SK-N-SH (cell line): ENCODE results near the gene ESYT3. TPM values are rescaled to one million over a fixed set of nuclear protein-coding genes. Genes with fewer than 3 reads are reported as not detected.

Experiments
- CTCF ChIA-PET: fragments of 300-600, 350-600 bp; formaldehyde crosslinking; extraction: SDS; loops from one replicate; lab custom pipeline; 2021; lab: Yijun Ruan, JAX
- POLR2A ChIA-PET: fragments of 350-600 bp; sonication (Branson Sonifier 250); formaldehyde crosslinking; extraction: SDS; loops from one replicate; lab custom pipeline; 2020; ENCODE audit warnings: antibody characterized with exemption, inconsistent platforms; lab: Yijun Ruan, JAX
- DNase-seq: peaks from one replicate; pipeline ENCODE4 v3.0.0; 2012
- H2AFZ ChIP-seq: fragments of 200-600 bp; sonication (generic); 2 replicates; pipeline ENCODE4 v1.8.1; 2016; ENCODE audit warnings: antibody characterized with exemption, mild to moderate bottlenecking, low read depth
- H3F3A ChIP-seq: fragments of 200-600 bp; sonication (generic); replicated peaks from 2 replicates; pipeline ENCODE3; 2016; ENCODE audit warnings: antibody characterized with exemption, mild to moderate bottlenecking; ENCODE audit not compliant: insufficient read depth
- H3K27ac ChIP-seq, 2 experiments: fragments of 200-500 bp in 1 of 2; fragments of 200-600 bp in 1 of 2; sonication (Bioruptor generic) in 1 of 2; sonication (generic), shearing (Covaris generic) in 1 of 2; 2 replicates each; pipeline versions ENCODE4 v1.5.1 to v1.6.1; 2014 to 2016; ENCODE audit warnings: low read depth in 2 of 2, inconsistent platforms in 1 of 2, low read length in 1 of 2, mild to moderate bottlenecking in 1 of 2, mixed read lengths in 1 of 2
- H3K27me3 ChIP-seq: fragments of 200-600 bp; sonication (generic), shearing (Covaris generic); 2 replicates; pipeline ENCODE4 v1.6.1; 2016; ENCODE audit warnings: mixed run types; ENCODE audit not compliant: insufficient read depth
- H3K36me3 ChIP-seq, 2 experiments: fragments of 200-500 bp in 1 of 2; fragments of 200-600 bp in 1 of 2; sonication (Bioruptor generic) in 1 of 2; sonication (generic) in 1 of 2; replicated peaks in 1 of 2; 2 replicates each; pipeline versions ENCODE3 to v1.5.1; 2014 to 2016; ENCODE audit warnings: low read length in 1 of 2, mild to moderate bottlenecking in 1 of 2; ENCODE audit not compliant: insufficient read depth in 2 of 2, control insufficient read depth in 1 of 2
- H3K4me1 ChIP-seq, 2 experiments: fragments of 200-500 bp in 1 of 2; fragments of 200-600 bp in 1 of 2; sonication (Bioruptor generic) in 1 of 2; sonication (generic), shearing (Covaris generic) in 1 of 2; 2 replicates each; pipeline versions ENCODE4 v1.5.1 to v1.6.1; 2014 to 2016; ENCODE audit warnings: low read depth in 1 of 2, low read length in 1 of 2, mixed run types in 1 of 2; ENCODE audit not compliant: insufficient read depth in 2 of 2, control insufficient read depth in 1 of 2
- H3K4me2 ChIP-seq: fragments of 200-600 bp; sonication (generic), shearing (Covaris generic); 2 replicates; pipeline ENCODE4 v1.6.1; 2017; ENCODE audit warnings: mixed run types
- H3K4me3 ChIP-seq, 2 experiments: fragments of 200-500 bp in 1 of 2; fragments of 200-600 bp in 1 of 2; sonication (Bioruptor generic) in 1 of 2; sonication (generic), shearing (Covaris generic) in 1 of 2; 2 replicates each; pipeline versions ENCODE4 v1.5.1 to v1.8.1; 2014 to 2016; ENCODE audit warnings: low read depth in 2 of 2, inconsistent platforms in 1 of 2, low read length in 1 of 2, mild to moderate bottlenecking in 1 of 2, mixed read lengths in 1 of 2, moderate library complexity in 1 of 2
- H3K79me2 ChIP-seq: fragments of 200-600 bp; sonication (generic); 2 replicates; pipeline ENCODE4 v1.8.1; 2017; ENCODE audit warnings: mild to moderate bottlenecking; ENCODE audit not compliant: insufficient read depth
- H3K9ac ChIP-seq: fragments of 200-600 bp; sonication (generic); 2 replicates; pipeline ENCODE4 v1.6.1; 2017; ENCODE audit warnings: mixed run types
- H3K9me2 ChIP-seq: fragments of 200-600 bp; sonication (generic); 2 replicates; pipeline ENCODE4 v1.6.1; 2017; ENCODE audit warnings: mixed run types
- H3K9me3 ChIP-seq: fragments of 200-600 bp; sonication (generic); 2 replicates; pipeline ENCODE4 v1.6.1; 2017; ENCODE audit warnings: mixed run types, mild to moderate bottlenecking, moderate library complexity
- H4K20me1 ChIP-seq: fragments of 200-600 bp; sonication (generic); 2 replicates; pipeline ENCODE4 v1.6.1; 2017; ENCODE audit warnings: mild to moderate bottlenecking, mixed run types; ENCODE audit not compliant: insufficient read depth
- CHD2 ChIP-seq: fragments of 150-350 bp; IDR thresholded peaks from 2 replicates; pipeline ENCODE4 v1.6.1; 2018; ENCODE audit warnings: low read length; ENCODE audit not compliant: partially characterized antibody
- EP300 ChIP-seq, 2 experiments: IDR thresholded peaks; 2 replicates each; pipeline versions ENCODE4 v1.4.0 to v1.6.1; 2012; ENCODE audit warnings: borderline replicate concordance in 1 of 2, low read depth in 1 of 2, low read length in 1 of 2
- EZH2phosphoT487 ChIP-seq: fragments of 200-600 bp; sonication (generic); IDR thresholded peaks from 2 replicates; pipeline ENCODE4 v1.6.1; 2017; ENCODE audit warnings: low read depth, mixed run types, mild to moderate bottlenecking, antibody characterized with exemption, moderate library complexity, borderline replicate concordance
- FOSL2 ChIP-seq: IDR thresholded peaks from 2 replicates; pipeline ENCODE4 v1.4.0; 2012; ENCODE audit warnings: low read depth, mild to moderate bottlenecking, moderate library complexity, borderline replicate concordance
- GABPA ChIP-seq: IDR thresholded peaks from 2 replicates; pipeline ENCODE4 v1.4.0; 2012; ENCODE audit warnings: low read depth, mild to moderate bottlenecking
- MEF2A ChIP-seq: IDR thresholded peaks from 2 replicates; pipeline ENCODE4 v1.4.0; 2012; ENCODE audit warnings: low read depth, borderline replicate concordance
- MXI1 ChIP-seq: IDR thresholded peaks from 2 replicates; pipeline ENCODE4 v1.6.1; 2012; ENCODE audit warnings: mild to moderate bottlenecking, low read depth, low read length, improper control_type of control experiment
- NFIC ChIP-seq: IDR thresholded peaks from 2 replicates; pipeline ENCODE4 v1.4.0; 2012; ENCODE audit warnings: borderline replicate concordance
- NRF1 ChIP-seq: IDR thresholded peaks from 2 replicates; pipeline ENCODE4 v1.6.1; 2012; ENCODE audit warnings: low read depth, mild to moderate bottlenecking, low read length
- POLR2AphosphoS5 ChIP-seq: IDR thresholded peaks from 2 replicates; pipeline ENCODE4 v1.6.1; 2012; ENCODE audit warnings: low read depth, low read length
- RAD21 ChIP-seq: IDR thresholded peaks from 2 replicates; pipeline ENCODE4 v1.6.1; 2012; ENCODE audit warnings: mild to moderate bottlenecking, low read length
- RCOR1 ChIP-seq: fragments of 150-350 bp; IDR thresholded peaks from 2 replicates; pipeline ENCODE4 v1.6.1; 2017; ENCODE audit warnings: antibody characterized with exemption, low read length
- TAF1 ChIP-seq: IDR thresholded peaks from 2 replicates; pipeline ENCODE4 v1.6.1; 2012; ENCODE audit warnings: low read depth, mild to moderate bottlenecking, low read length, moderate library complexity, borderline replicate concordance
- TCF12 ChIP-seq: IDR thresholded peaks from 2 replicates; pipeline ENCODE4 v1.4.0; 2012
- TEAD4 ChIP-seq: IDR thresholded peaks from 2 replicates; pipeline ENCODE4 v1.4.0; 2012; ENCODE audit warnings: mild to moderate bottlenecking, borderline replicate concordance; ENCODE audit not compliant: insufficient read depth
- WGBS: methylation state at CpG from one replicate; pipeline ENCODE4 v1.1.6; 2017; ENCODE audit warnings: low lambda C conversion rate; 5-methylcytosine and 5-hydroxymethylcytosine counted together
- polyA plus RNA-seq, 3 experiments: library from polyadenylated mRNA; depleted of rRNA; stranded (reverse); fragments of >200 nt; gene quantifications; 2 replicates each; pipeline ENCODE4 v1.2.3, GENCODE V29; 2012
- TF ChIP-seq, protein P1 (sequence below): fragments of 200-600 bp; sonication (generic); IDR thresholded peaks from 2 replicates; pipeline ENCODE4 v1.6.1; 2017; ENCODE audit warnings: antibody characterized with exemption, mild to moderate bottlenecking, moderate library complexity
- TF ChIP-seq, protein P2 (sequence below): IDR thresholded peaks from 2 replicates; pipeline ENCODE4 v1.4.0; 2012; ENCODE audit warnings: low read depth, borderline replicate concordance
- TF ChIP-seq, protein P3 (sequence below): fragments of 150-350 bp; IDR thresholded peaks from 2 replicates; pipeline ENCODE4 v1.6.1; 2016; ENCODE audit warnings: mild to moderate bottlenecking, low read depth, low read length
- TF ChIP-seq, protein P4 (sequence below): IDR thresholded peaks from 2 replicates; pipeline ENCODE4 v1.4.0; 2012; ENCODE audit warnings: low read depth, borderline replicate concordance

The ESYT3 gene
- polyA plus RNA-seq, 1 of the 3 experiments (the other 2 are of a cell fraction) = 0.33 TPM

DNA sequence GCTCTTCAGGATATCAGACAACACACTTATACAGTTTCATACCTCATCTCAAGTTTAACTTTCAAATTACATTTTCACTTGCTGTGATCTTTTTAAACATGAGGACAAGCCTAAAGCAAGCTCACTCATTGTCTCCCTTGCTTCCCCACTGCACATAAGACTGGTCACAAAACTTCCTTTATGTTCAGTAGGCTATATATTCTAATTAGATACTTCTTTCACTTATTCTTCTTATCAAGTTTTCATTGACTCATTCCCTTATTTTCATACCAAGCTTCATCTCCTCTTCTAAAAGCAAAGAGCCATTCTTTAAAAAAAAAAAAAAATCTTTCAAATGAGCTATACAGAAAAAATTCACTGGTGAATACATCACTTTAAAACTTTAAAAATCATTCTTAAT, 62.6 kb downstream of the ESYT3 start:
- Histone ChIP-seq H3K4me1 (peaks cover 0 to 13% of the 10 kb centered on the region in 2 experiments; a peak in 2 of 4 replicates), H3K9me2 (no peaks in the 10 kb centered on the region), H3K9ac (no peak overlapping the region), H3K4me2 (no peak overlapping the region), H3K4me3 (no peak overlapping the region), H3K79me2 (no peaks in the 10 kb centered on the region), H3K27ac (no peak overlapping the region), H3K9me3 (no peaks in the 10 kb centered on the region)
- CTCF ChIA-PET = no interaction called here
- DNase-seq = no peak
- TF ChIP-seq, protein P1, sequence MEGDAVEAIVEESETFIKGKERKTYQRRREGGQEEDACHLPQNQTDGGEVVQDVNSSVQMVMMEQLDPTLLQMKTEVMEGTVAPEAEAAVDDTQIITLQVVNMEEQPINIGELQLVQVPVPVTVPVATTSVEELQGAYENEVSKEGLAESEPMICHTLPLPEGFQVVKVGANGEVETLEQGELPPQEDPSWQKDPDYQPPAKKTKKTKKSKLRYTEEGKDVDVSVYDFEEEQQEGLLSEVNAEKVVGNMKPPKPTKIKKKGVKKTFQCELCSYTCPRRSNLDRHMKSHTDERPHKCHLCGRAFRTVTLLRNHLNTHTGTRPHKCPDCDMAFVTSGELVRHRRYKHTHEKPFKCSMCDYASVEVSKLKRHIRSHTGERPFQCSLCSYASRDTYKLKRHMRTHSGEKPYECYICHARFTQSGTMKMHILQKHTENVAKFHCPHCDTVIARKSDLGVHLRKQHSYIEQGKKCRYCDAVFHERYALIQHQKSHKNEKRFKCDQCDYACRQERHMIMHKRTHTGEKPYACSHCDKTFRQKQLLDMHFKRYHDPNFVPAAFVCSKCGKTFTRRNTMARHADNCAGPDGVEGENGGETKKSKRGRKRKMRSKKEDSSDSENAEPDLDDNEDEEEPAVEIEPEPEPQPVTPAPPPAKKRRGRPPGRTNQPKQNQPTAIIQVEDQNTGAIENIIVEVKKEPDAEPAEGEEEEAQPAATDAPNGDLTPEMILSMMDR = no peak
- no peak for TF ChIP-seq NRF1
- TF ChIP-seq, protein P2, sequence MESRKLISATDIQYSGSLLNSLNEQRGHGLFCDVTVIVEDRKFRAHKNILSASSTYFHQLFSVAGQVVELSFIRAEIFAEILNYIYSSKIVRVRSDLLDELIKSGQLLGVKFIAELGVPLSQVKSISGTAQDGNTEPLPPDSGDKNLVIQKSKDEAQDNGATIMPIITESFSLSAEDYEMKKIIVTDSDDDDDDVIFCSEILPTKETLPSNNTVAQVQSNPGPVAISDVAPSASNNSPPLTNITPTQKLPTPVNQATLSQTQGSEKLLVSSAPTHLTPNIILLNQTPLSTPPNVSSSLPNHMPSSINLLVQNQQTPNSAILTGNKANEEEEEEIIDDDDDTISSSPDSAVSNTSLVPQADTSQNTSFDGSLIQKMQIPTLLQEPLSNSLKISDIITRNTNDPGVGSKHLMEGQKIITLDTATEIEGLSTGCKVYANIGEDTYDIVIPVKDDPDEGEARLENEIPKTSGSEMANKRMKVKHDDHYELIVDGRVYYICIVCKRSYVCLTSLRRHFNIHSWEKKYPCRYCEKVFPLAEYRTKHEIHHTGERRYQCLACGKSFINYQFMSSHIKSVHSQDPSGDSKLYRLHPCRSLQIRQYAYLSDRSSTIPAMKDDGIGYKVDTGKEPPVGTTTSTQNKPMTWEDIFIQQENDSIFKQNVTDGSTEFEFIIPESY = no peak
- TF ChIP-seq MXI1 = no peak
- TF ChIP-seq FOSL2 = no peak
- TF ChIP-seq GABPA = no peak
- no peak for TF ChIP-seq CHD2
- no peak for TF ChIP-seq TAF1
- no peak for TF ChIP-seq TEAD4
- TF ChIP-seq, all 33 proteins: peak for 0
- peaks cover 2 to 9% of the 10 kb centered on the region in 2 experiments for H3K36me3 ChIP-seq
- H4K20me1 ChIP-seq = no peaks in the 10 kb centered on the region
- POLR2A ChIA-PET = no interaction called here
- no peak overlapping the region for H2AFZ ChIP-seq
- peaks cover 17% of the 10 kb centered on the region for H3F3A ChIP-seq
- no peaks in the 10 kb centered on the region for H3K27me3 ChIP-seq

DNA sequence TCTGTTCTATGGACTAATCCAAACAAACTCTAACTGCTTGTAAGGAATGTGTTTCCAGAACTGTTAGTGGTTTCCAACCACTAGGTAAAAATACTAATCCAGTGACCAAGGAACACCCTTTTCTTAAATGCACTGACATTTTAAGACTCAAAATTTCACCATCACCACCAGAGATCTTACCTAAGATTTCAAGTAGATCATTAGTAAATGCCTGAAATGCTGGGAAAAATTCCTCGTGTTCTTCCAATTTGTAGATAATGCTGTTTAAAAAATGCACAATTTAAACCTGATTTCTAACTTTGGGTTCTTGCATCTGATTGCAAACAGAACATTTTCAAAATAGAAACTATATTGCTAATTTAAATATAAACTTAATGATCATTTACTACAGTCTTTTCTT, 63.4 kb downstream of the ESYT3 start:
- no peak overlapping the region for H3K4me2 ChIP-seq
- no peaks in the 10 kb centered on the region for H3K9me3 ChIP-seq
- no peaks in the 10 kb centered on the region for H3K27me3 ChIP-seq
- no peak overlapping the region for H3K4me3 ChIP-seq
- H3K9me2 ChIP-seq = no peaks in the 10 kb centered on the region
- DNase-seq = no peak
- 95% methylated on average over 1 of the region's 1 CpG for WGBS
- ChIA-PET CTCF (interaction anchor here (1.6 kb wide), 1 partner anchor 19 kb away, joined by 3 read pairs; no protein-coding TSS in a partner anchor), POLR2A (no interaction called here)
- H3K4me1 ChIP-seq = peaks cover 0 to 13% of the 10 kb centered on the region in 2 experiments; a peak in 2 of 4 replicates
- H3F3A ChIP-seq = peaks cover 17% of the 10 kb centered on the region
- no peak overlapping the region for H3K9ac ChIP-seq
- no peak overlapping the region for H3K27ac ChIP-seq
- H4K20me1 ChIP-seq = no peaks in the 10 kb centered on the region
- H3K36me3 ChIP-seq = peaks cover 2 to 9% of the 10 kb centered on the region in 2 experiments
- no peak overlapping the region for H2AFZ ChIP-seq
- H3K79me2 ChIP-seq = no peaks in the 10 kb centered on the region
- TF ChIP-seq TCF12 (no peak), POLR2AphosphoS5 (no peak), GABPA (no peak), MEF2A (no peak), MXI1 (no peak), NFIC (no peak), TAF1 (no peak), EZH2phosphoT487 (no peak), EP300 (IDR thresholded peaks at IDR 0.05; ENCODE audit: borderline replicate concordance in 1 of 2, low read depth in 1 of 2, low read length in 1 of 2) (no peak), RAD21 (no peak), CHD2 (no peak), RCOR1 (no peak)
- TF ChIP-seq, protein P3, sequence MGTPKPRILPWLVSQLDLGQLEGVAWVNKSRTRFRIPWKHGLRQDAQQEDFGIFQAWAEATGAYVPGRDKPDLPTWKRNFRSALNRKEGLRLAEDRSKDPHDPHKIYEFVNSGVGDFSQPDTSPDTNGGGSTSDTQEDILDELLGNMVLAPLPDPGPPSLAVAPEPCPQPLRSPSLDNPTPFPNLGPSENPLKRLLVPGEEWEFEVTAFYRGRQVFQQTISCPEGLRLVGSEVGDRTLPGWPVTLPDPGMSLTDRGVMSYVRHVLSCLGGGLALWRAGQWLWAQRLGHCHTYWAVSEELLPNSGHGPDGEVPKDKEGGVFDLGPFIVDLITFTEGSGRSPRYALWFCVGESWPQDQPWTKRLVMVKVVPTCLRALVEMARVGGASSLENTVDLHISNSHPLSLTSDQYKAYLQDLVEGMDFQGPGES = no peak
- TF ChIP-seq, protein P4, sequence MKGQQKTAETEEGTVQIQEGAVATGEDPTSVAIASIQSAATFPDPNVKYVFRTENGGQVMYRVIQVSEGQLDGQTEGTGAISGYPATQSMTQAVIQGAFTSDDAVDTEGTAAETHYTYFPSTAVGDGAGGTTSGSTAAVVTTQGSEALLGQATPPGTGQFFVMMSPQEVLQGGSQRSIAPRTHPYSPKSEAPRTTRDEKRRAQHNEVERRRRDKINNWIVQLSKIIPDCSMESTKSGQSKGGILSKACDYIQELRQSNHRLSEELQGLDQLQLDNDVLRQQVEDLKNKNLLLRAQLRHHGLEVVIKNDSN = no peak
